Mammary epithelial cell (primary cell): ENCODE results near the gene MTX3.

Experiments used
- CTCF ChIP-seq, 2 donors: IDR thresholded peaks in 1 of 2; conservative IDR thresholded peaks in 1 of 2; 2 replicates each; pipeline ENCODE4 v1.5.1; 2011 to 2012; ENCODE audit warnings: inconsistent platforms in 2 of 2, low read length in 2 of 2, mild to moderate bottlenecking in 2 of 2, control low read depth in 1 of 2, low read depth in 1 of 2; ENCODE audit not compliant: insufficient read depth in 1 of 2; ENCODE audit errors: extremely low read depth in 1 of 2
- EZH2 ChIP-seq: IDR thresholded peaks from 2 replicates; pipeline ENCODE4 v1.6.1; 2012; ENCODE audit warnings: low read length, inconsistent platforms, borderline replicate concordance

GRCh38 chr5:79975422-79975821 is 15.6 kb downstream of the MTX3 start:
- TF ChIP-seq CTCF (conservative IDR thresholded peaks at IDR 0.05 in 1 of 2, IDR thresholded peaks at IDR 0.05 in 1 of 2; ENCODE audit: extremely low read depth in 1 of 2, insufficient read depth in 1 of 2, low read depth in 1 of 2, low read length in 2 of 2) (no peak), EZH2 (no peak)
